A549 treated with Mapracorat at 1 μM for 4 hours (cell line): ENCODE results near the gene DNAH10. TPM values are rescaled to one million over a fixed set of nuclear protein-coding genes. Genes with fewer than 3 reads are reported as not detected.

Experiments used
- total RNA-seq: library from RNA; stranded (reverse); fragments of 200-300 nt; extraction: Qiagen RNA extraction; gene quantifications from 5 replicates; pipeline ENCODE4 v1.2.3, GENCODE V29; 2022

DNAH10 gene
- total RNA-seq, result 0.19 to 0.45 TPM (median 0.23 TPM) in 5 replicates

GRCh38 chr12:123761841-123762714, at the start of gene DNAH10:
DNAH10 (plus strand) TSS chr12:123762301; CDS start chr12:123762337, 36 bp downstream.

GRCh38 chr12:123972457-123973401, 210.6 kb downstream of the DNAH10 start, which contains the start of the genes CCDC92 and ZNF664:
CCDC92 (minus strand) TSS chr12:123972831; CDS start chr12:123944305, 28,526 bp downstream.
ZNF664 (plus strand) TSS chr12:123973215; CDS start chr12:124012145, 38,930 bp downstream.

Other genes with a start within 250 kb of the DNAH10 start
- gene RILPL1, start 228.6 kb upstream of the DNAH10 start, total RNA-seq, result 10.1 to 14.6 TPM (median 11.1 TPM) in 5 replicates
- 168 to 201 TPM (median 187 TPM) in 5 replicates for gene TMED2, start 177.7 kb upstream of the DNAH10 start, total RNA-seq
- gene DDX55, start 160.2 kb upstream of the DNAH10 start, total RNA-seq, result 27.6 to 31.7 TPM (median 30.1 TPM) in 5 replicates
- 29.4 to 35.4 TPM (median 33.7 TPM) in 5 replicates for gene EIF2B1, start 128.6 kb upstream of the DNAH10 start, total RNA-seq
- 22.4 to 39.1 TPM (median 28.0 TPM) in 5 replicates for gene GTF2H3, start 128.5 kb upstream of the DNAH10 start, total RNA-seq
- 11.7 to 13.9 TPM (median 13.5 TPM) in 5 replicates for gene TCTN2, start 91.2 kb upstream of the DNAH10 start, total RNA-seq
- gene ATP6V0A2, start 49.9 kb upstream of the DNAH10 start, total RNA-seq, result 15.4 to 23.0 TPM (median 21.3 TPM) in 5 replicates
- gene CCDC92, start 210.5 kb downstream of the DNAH10 start, total RNA-seq, result 20.4 to 27.7 TPM (median 23.5 TPM) in 5 replicates
- 49.6 to 68.6 TPM (median 59.7 TPM) in 5 replicates for gene ZNF664, start 210.9 kb downstream of the DNAH10 start, total RNA-seq